Right lobe of liver (tissue), 6 donors: ENCODE data around the gene CDK11A. TPM values are rescaled to one million over a fixed set of nuclear protein-coding genes. Genes with fewer than 3 reads are reported as not detected.

Source experiments
- ATAC-seq, 4 donors: fragments of 200-7000 bp; cut with Tn5 transposase; one replicate each; pipeline ENCODE4 v1.9.1; 2020; ENCODE audit warnings: mild to moderate bottlenecking in 4 of 4, moderate library complexity in 4 of 4
- DNase-seq, 3 donors: peaks; one replicate each; pipeline ENCODE4 v3.0.0-alpha.2; 2020
- H3K27ac ChIP-seq, 3 donors: fragments of 200-600 bp; one replicate each; pipeline ENCODE4 v1.8.0; 2022
- H3K27me3 ChIP-seq, 2 donors: fragments of 200-600 bp; one replicate each; pipeline ENCODE4 v1.8.0; 2022
- H3K36me3 ChIP-seq, 4 donors: fragments of 200-600 bp; sonication (generic) in 1 of 4; one replicate each; pipeline versions ENCODE4 v1.5.1 to v1.8.0; 2017 to 2022; ENCODE audit warnings: control low read depth in 1 of 4
- H3K4me1 ChIP-seq, 4 donors: fragments of 200-600 bp; sonication (generic) in 1 of 4; one replicate each; pipeline versions ENCODE4 v1.5.1 to v1.8.0; 2017 to 2022; ENCODE audit warnings: control low read depth in 1 of 4
- H3K4me3 ChIP-seq, 3 donors: fragments of 200-600 bp; one replicate each; pipeline ENCODE4 v1.8.0; 2022
- H3K9me3 ChIP-seq, 4 donors: fragments of 200-600 bp; sonication (generic) in 1 of 4; one replicate each; pipeline versions ENCODE4 v1.5.1 to v1.8.0; 2017 to 2022; ENCODE audit warnings: control low read depth in 1 of 4
- POLR2A ChIP-seq: fragments of 450-650 bp; IDR thresholded peaks from one replicate; pipeline ENCODE4 v1.6.1; 2017; ENCODE audit warnings: antibody characterized with exemption, mild to moderate bottlenecking
- WGBS: methylation state at CpG from one replicate; pipeline ENCODE4 v1.1.6; 2018; ENCODE audit warnings: low coverage, low lambda C conversion rate; ENCODE audit not compliant: insufficient coverage; ENCODE audit errors: missing lambda C conversion rate; 5-methylcytosine and 5-hydroxymethylcytosine counted together
- intact Hi-C, 2 donors: fragments of 100-400 bp; cut with DNase I; formaldehyde crosslinking; loops; one replicate each; pipeline versions ENCODE4 v1.11.2 to v1.14.1; 2022
- total RNA-seq, 6 experiments: library from RNA; depleted of rRNA in 2 of 6; stranded (reverse); fragments of >200 nt in 2 of 6; fragmentation: NEBNext Ultra II Directional in 3 of 6; extraction: Animal tissue kit (Norgen Biotek cat#: 25700) in 3 of 6; gene quantifications; one replicate each; pipeline versions ENCODE4 v1.1.0 to v1.2.4, GENCODE V29; 2016 to 2023
- TF ChIP-seq, protein P1 (sequence below), 4 donors: fragments of 200-600 bp in 3 of 4; fragments of 450-650 bp in 1 of 4; IDR thresholded peaks; one replicate each; pipeline versions ENCODE4 v1.5.1 to v1.8.0; 2016 to 2022; ENCODE audit warnings: antibody characterized with exemption in 4 of 4, mild to moderate bottlenecking in 2 of 4
- donor health status: DM: no; HTN: yes; CAD: no.
- donor health status: DM: no; HTN: no; CAD: no.
- donor health status: DM: no; HTN: no; CAD: no.
- donor health status: DM: no; HTN: yes; CAD: no.
- donor health status: DM: no; HTN: yes; CAD: no.

Gene CDK11A
- total RNA-seq, 6 experiments from 2014 or later, result 8.4 to 25.2 (median 11.0) TPM

DNA sequence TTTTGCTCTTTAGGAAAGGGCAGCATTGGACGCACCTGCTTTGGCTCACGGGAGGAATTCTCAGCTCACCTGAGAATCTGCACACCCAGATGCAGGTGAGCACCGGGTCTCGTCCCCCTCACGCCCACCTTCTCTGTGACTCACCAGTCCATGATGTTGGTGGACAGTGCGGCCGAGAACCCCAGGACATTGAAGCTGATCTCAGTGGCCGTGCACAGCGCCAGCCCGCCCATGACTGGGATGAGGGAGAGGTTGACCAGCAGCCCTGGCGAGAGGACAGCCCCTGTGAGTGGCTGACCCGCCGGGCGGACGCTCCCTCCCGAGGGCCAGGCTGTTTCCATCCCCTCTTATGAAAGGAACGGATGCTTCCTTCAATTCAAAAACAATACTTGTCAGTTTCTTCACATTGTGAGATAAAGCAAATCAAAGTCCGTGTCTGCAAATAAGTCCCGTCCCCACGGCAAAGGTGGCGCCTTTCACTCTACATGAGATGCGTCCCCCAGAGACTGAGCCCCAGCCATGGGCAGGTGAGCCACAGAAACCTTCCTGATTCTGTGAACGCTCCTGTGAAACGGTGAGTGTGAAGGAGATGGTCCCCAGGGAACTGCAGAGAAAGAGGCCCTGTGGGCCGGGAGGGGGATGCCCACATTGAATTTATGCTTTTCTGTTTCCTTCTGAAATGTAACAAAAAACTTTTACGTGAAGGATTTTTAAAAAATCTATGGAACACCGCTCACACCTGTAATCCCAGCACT lies 52.6 kb downstream of the CDK11A start:
- no peak for TF ChIP-seq POLR2A
- TF ChIP-seq, protein P1, sequence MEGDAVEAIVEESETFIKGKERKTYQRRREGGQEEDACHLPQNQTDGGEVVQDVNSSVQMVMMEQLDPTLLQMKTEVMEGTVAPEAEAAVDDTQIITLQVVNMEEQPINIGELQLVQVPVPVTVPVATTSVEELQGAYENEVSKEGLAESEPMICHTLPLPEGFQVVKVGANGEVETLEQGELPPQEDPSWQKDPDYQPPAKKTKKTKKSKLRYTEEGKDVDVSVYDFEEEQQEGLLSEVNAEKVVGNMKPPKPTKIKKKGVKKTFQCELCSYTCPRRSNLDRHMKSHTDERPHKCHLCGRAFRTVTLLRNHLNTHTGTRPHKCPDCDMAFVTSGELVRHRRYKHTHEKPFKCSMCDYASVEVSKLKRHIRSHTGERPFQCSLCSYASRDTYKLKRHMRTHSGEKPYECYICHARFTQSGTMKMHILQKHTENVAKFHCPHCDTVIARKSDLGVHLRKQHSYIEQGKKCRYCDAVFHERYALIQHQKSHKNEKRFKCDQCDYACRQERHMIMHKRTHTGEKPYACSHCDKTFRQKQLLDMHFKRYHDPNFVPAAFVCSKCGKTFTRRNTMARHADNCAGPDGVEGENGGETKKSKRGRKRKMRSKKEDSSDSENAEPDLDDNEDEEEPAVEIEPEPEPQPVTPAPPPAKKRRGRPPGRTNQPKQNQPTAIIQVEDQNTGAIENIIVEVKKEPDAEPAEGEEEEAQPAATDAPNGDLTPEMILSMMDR (IDR thresholded peaks at IDR 0.05), result no peak
- intact Hi-C loops, result loop anchor here in 1 of 2 donors (10.0 kb wide), 1 partner anchor 47 kb away; no protein-coding TSS in a partner anchor
- WGBS, result 63% methylated on average over 7 of the region's 27 CpGs
- Histone ChIP-seq H3K27ac (no peak overlapping the region), H3K36me3 (peaks cover 0 to 33% (median 8%) of the 10 kb centered on the region in 4 donors), H3K9me3 (no peaks in the 10 kb centered on the region), H3K27me3 (no peaks in the 10 kb centered on the region), H3K4me1 (no peaks in the 10 kb centered on the region), H3K4me3 (no peak overlapping the region)
- DNase-seq (peak in 2 of 3 donors; percentile 37 to 52), ATAC-seq (peak in 1 of 4 donors; percentile 16)

DNA sequence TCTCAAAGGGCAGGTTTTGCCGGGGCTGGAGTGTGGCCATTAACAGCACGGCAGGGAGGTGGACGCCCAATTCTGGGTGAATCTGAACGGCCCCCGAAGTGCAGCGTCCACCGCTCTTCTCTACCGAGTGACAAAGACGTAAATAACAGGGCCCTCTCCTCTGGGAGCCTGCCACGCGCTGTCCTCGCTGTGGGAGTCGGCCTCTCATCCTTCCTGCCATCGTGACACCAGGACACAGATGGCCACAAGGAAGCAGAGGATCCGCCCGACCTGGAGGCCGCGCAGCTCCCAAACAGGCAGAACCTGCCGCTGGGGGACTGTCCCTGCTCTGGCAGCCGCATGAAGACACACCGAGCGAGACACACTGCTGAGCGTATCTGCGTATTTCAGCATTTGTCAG lies 53.3 kb downstream of the CDK11A start:
- ATAC-seq, result no peak
- peaks cover 0 to 40% (median 11%) of the 10 kb centered on the region in 4 donors for H3K36me3 ChIP-seq
- 95% methylated on average over 12 of the region's 24 CpGs for WGBS

DNA sequence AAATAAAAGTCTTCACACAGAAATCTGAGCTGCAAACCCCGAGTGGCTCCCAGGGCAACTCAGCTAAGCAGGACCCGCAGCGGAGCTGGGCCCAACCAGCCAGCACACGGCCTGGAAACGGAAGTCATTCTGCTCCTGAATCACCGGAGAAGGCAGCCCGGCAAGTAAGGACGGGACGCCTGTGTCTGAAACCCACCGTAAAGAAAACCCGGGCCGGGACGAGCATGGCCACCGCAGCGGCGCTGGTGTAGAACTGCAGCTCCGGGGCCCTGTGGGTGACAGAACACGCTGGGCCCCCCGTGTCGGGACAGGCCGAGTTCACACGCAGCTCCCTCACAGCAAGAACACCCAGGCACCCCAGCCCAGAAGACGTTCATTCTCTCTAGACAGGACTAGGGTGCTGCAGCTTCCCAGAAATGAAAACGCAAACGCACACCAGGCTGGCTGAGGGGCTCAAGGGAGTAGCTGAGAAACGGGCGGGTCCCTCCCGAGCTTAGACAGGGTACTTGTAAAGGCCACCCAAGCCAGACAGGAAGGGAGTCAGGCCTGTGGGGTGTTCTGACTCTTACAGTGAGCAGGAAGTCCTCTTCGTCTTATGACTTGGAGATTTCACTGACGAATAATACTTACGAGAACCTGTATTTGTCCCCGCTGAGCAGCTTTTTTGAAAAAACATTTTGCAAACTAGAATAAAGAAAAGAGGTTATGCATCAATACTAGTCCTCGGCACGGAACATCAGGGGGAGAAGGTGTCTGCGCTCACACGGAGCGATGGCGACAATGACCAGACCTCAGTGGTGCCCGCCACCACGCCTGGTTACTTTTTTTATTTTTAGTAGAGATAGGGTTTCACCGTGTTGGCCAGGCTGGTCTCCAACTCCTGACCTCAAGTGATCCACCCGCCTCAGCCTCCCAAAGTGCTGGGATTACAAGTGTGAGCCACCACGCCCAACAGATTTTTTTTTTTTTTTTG lies 54.4 kb downstream of the CDK11A start:
- WGBS, result 85% methylated on average over 18 of the region's 43 CpGs
- Histone ChIP-seq H3K27me3 (no peaks in the 10 kb centered on the region), H3K27ac (no peak overlapping the region), H3K9me3 (no peaks in the 10 kb centered on the region), H3K4me3 (no peak overlapping the region), H3K4me1 (no peaks in the 10 kb centered on the region), H3K36me3 (peaks cover 0 to 48% (median 19%) of the 10 kb centered on the region in 4 donors)
- peak in 2 of 3 donors; percentile 39 to 44 for DNase-seq
- no peak for ATAC-seq
- intact Hi-C loops, result loop anchor here in 1 of 2 donors (10.0 kb wide), 1 partner anchor 45 kb away; no protein-coding TSS in a partner anchor
- TF ChIP-seq, protein P1 (IDR thresholded peaks at IDR 0.05), result no peak
- no peak for TF ChIP-seq POLR2A

More for the DNA sequence above, 53.3 kb downstream of the CDK11A start:
- intact Hi-C loops, result loop anchor here in 1 of 2 donors (10.0 kb wide), 1 partner anchor 46 kb away; no protein-coding TSS in a partner anchor
- TF ChIP-seq, protein P1 (IDR thresholded peaks at IDR 0.05), result no peak
- no peak for TF ChIP-seq POLR2A
- no peak overlapping the region for H3K4me3 ChIP-seq
- H3K4me1 ChIP-seq, result no peaks in the 10 kb centered on the region
- no peaks in the 10 kb centered on the region for H3K27me3 ChIP-seq
- no peak overlapping the region for H3K27ac ChIP-seq
- H3K9me3 ChIP-seq, result no peaks in the 10 kb centered on the region
- DNase-seq, result peak in 2 of 3 donors; percentile 35 to 42

DNA sequence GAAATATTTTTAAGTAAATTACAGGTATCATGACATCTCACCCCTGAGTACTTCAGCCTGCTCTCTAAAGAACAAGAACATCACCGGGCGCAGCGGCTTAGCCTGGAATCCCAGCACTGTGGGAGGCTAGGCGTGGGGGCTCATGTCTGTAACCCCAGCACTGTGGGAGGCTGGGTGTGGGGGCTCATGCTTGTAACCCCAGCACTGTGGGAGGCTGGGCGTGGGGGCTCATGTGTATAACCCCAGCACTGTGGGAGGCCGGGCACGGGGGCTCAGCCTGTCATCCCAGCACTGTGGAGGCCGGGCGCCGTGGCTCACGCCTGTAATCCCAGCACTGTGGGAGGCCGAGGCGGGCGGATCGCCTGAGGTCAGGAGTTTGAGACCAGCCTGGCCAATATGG lies 57.6 kb downstream of the CDK11A start:
- no peaks in the 10 kb centered on the region for H3K9me3 ChIP-seq
- TF ChIP-seq, protein P1 (IDR thresholded peaks at IDR 0.05), result no peak
- TF ChIP-seq POLR2A, result no peak
- peaks cover 0 to 38% (median 17%) of the 10 kb centered on the region in 4 donors for H3K36me3 ChIP-seq
- peak in 2 of 3 donors; percentile 27 to 37 for DNase-seq
- H3K27me3 ChIP-seq, result no peaks in the 10 kb centered on the region
- no CpG with 5 or more reads among the region's 15 CpGs for WGBS
- H3K4me1 ChIP-seq, result no peaks in the 10 kb centered on the region
- ATAC-seq, result no peak
- H3K4me3 ChIP-seq, result no peak overlapping the region
- H3K27ac ChIP-seq, result no peak overlapping the region
- intact Hi-C loops, result no loop called here
